KMS-11 (cell line): ENCODE data around the gene RAPGEF5.

Experiments
- H2AFZ ChIP-seq: fragments of 200-600 bp; sonication (generic); 2 replicates; pipeline ENCODE4 v1.6.1; 2016; ENCODE audit warnings: antibody characterized with exemption, mixed run types, low read depth
- H3K27ac ChIP-seq: fragments of 200-600 bp; sonication (generic); 2 replicates; pipeline ENCODE4 v1.6.1; 2016; ENCODE audit warnings: mild to moderate bottlenecking, mixed run types
- H3K27me3 ChIP-seq: fragments of 200-600 bp; sonication (generic); 2 replicates; pipeline ENCODE4 v1.6.1; 2017; ENCODE audit warnings: mild to moderate bottlenecking, low read depth, mixed run types, moderate library complexity; ENCODE audit not compliant: insufficient read depth
- H3K36me3 ChIP-seq: fragments of 200-600 bp; sonication (generic); 2 replicates; pipeline ENCODE4 v1.6.1; 2017; ENCODE audit warnings: mild to moderate bottlenecking, mixed run types; ENCODE audit not compliant: insufficient read depth
- H3K4me1 ChIP-seq: fragments of 200-600 bp; sonication (generic); 2 replicates; pipeline ENCODE4 v1.6.1; 2016; ENCODE audit warnings: mild to moderate bottlenecking, low read depth, mixed run types; ENCODE audit not compliant: poor library complexity, severe bottlenecking
- H3K4me2 ChIP-seq: fragments of 200-600 bp; sonication (generic); 2 replicates; pipeline ENCODE4 v1.7.0; 2016; ENCODE audit warnings: mild to moderate bottlenecking, mixed run types
- H3K4me3 ChIP-seq: fragments of 200-600 bp; sonication (generic); IDR thresholded peaks from 2 replicates; pipeline ENCODE4 v1.6.1; 2017; ENCODE audit warnings: low read depth, low read length, mixed read lengths; ENCODE audit not compliant: insufficient read depth
- H3K79me2 ChIP-seq: fragments of 200-600 bp; sonication (generic); 2 replicates; pipeline ENCODE4 v1.6.1; 2016; ENCODE audit warnings: low read depth, mixed run types; ENCODE audit not compliant: insufficient read depth
- H3K9ac ChIP-seq: fragments of 200-600 bp; sonication (generic); 2 replicates; pipeline ENCODE4 v1.6.1; 2016; ENCODE audit warnings: mild to moderate bottlenecking, mixed run types
- H4K20me1 ChIP-seq: fragments of 200-600 bp; sonication (generic); 2 replicates; pipeline ENCODE4 v1.6.1; 2016; ENCODE audit warnings: mild to moderate bottlenecking, mixed run types; ENCODE audit not compliant: insufficient read depth
- TF ChIP-seq, protein P1 (sequence below): fragments of 200-600 bp; sonication (generic); conservative IDR thresholded peaks from 2 replicates; pipeline ENCODE4 v1.6.1; 2017; ENCODE audit warnings: low read depth, mild to moderate bottlenecking, antibody characterized with exemption, low read length, moderate library complexity, mixed read lengths

The RAPGEF5 gene

GRCh38 chr7:22323714-22324113 is 33.2 kb downstream of the RAPGEF5 start:
- H3K9ac ChIP-seq = no peak overlapping the region
- H3K27me3 ChIP-seq = no peaks in the 10 kb centered on the region
- H3K79me2 ChIP-seq = no peaks in the 10 kb centered on the region
- H3K4me2 ChIP-seq = no peak overlapping the region
- no peaks in the 10 kb centered on the region for H3K36me3 ChIP-seq
- no peaks in the 10 kb centered on the region for H4K20me1 ChIP-seq
- TF ChIP-seq, protein P1, sequence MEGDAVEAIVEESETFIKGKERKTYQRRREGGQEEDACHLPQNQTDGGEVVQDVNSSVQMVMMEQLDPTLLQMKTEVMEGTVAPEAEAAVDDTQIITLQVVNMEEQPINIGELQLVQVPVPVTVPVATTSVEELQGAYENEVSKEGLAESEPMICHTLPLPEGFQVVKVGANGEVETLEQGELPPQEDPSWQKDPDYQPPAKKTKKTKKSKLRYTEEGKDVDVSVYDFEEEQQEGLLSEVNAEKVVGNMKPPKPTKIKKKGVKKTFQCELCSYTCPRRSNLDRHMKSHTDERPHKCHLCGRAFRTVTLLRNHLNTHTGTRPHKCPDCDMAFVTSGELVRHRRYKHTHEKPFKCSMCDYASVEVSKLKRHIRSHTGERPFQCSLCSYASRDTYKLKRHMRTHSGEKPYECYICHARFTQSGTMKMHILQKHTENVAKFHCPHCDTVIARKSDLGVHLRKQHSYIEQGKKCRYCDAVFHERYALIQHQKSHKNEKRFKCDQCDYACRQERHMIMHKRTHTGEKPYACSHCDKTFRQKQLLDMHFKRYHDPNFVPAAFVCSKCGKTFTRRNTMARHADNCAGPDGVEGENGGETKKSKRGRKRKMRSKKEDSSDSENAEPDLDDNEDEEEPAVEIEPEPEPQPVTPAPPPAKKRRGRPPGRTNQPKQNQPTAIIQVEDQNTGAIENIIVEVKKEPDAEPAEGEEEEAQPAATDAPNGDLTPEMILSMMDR = no peak
- no peak overlapping the region for H3K4me3 ChIP-seq
- H2AFZ ChIP-seq = no peak overlapping the region
- H3K27ac ChIP-seq = no peak overlapping the region
- peaks cover 10% of the 10 kb centered on the region for H3K4me1 ChIP-seq

DNA sequence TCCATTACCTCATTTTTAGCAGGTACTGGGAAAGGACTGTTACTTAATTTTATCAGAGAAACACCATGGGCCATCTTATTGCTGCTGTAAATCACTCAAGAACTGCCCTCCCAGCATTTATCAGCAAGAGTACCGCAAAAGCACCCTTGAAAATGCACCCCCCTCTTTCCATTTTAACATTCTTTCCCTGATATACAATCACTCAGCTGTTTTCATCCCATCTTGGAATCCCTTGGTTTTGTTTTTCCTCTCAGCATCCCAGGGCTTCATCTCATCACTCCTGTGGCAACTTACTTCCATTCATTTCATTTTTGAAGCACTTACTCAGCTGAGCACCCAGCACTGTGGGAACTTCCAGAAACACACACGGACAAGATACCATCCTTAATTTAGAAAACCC is 36.5 kb downstream of the RAPGEF5 start:
- H3K9ac ChIP-seq = no peak overlapping the region
- H3K4me2 ChIP-seq = no peak overlapping the region

GRCh38 chr7:22319424-22320403 is 37.2 kb downstream of the RAPGEF5 start:
- Histone ChIP-seq H3K4me3 (no peak overlapping the region), H3K27ac (no peak overlapping the region), H3K36me3 (no peaks in the 10 kb centered on the region), H4K20me1 (no peaks in the 10 kb centered on the region), H3K27me3 (no peaks in the 10 kb centered on the region), H3K4me2 (no peak overlapping the region), H2AFZ (no peak overlapping the region), H3K9ac (no peak overlapping the region), H3K4me1 (peaks cover 10% of the 10 kb centered on the region), H3K79me2 (no peaks in the 10 kb centered on the region)
- TF ChIP-seq, protein P1 = no peak

More for the DNA sequence above, 36.5 kb downstream of the RAPGEF5 start:
- Histone ChIP-seq H3K79me2 (no peaks in the 10 kb centered on the region), H3K27ac (no peak overlapping the region), H4K20me1 (no peaks in the 10 kb centered on the region), H3K27me3 (no peaks in the 10 kb centered on the region), H3K4me3 (no peak overlapping the region), H3K36me3 (no peaks in the 10 kb centered on the region), H2AFZ (no peak overlapping the region), H3K4me1 (peaks cover 10% of the 10 kb centered on the region)
- TF ChIP-seq, protein P1 = no peak

- TF ChIP-seq, protein P1 = no peak
- no peaks in the 10 kb centered on the region for H4K20me1 ChIP-seq
- H3K27ac ChIP-seq = no peak overlapping the region
- no peaks in the 10 kb centered on the region for H3K79me2 ChIP-seq
- no peak overlapping the region for H3K4me2 ChIP-seq
- no peak overlapping the region for H3K4me3 ChIP-seq
- no peaks in the 10 kb centered on the region for H3K36me3 ChIP-seq
- H3K27me3 ChIP-seq = no peaks in the 10 kb centered on the region
- no peak overlapping the region for H3K9ac ChIP-seq
- H3K4me1 ChIP-seq = peaks cover 6% of the 10 kb centered on the region
- no peak overlapping the region for H2AFZ ChIP-seq
These were observed 38.6 kb downstream of the RAPGEF5 start for GRCh38 chr7:22318376-22318775.
